ENCODE results near the gene RASSF10.

Gene RASSF10

GRCh38 chr11:13053255-13053917 is 44.3 kb downstream of the RASSF10 start:
- no peak for DNase-seq (ENCODE audit: low read depth in 2 of 3, low spot score in 2 of 3)

GRCh38 chr11:13054278-13054677 is 45.2 kb downstream of the RASSF10 start:
- DNase-seq (ENCODE audit: low read depth in 2 of 3, low spot score in 2 of 3), result no peak

- no peak for DNase-seq (ENCODE audit: low read depth in 2 of 3, low spot score in 2 of 3)
Observed at GRCh38 chr11:13055200-13055599, 46.1 kb downstream of the RASSF10 start.

GRCh38 chr11:13061294-13061990 is 52.3 kb downstream of the RASSF10 start:
- DNase-seq (ENCODE audit: low read depth in 2 of 3, low spot score in 2 of 3), result no peak

Data from activated CD8-positive, alpha-beta memory T cell treated with anti-CD3 and anti-CD28 coated beads for 48 hours (primary cell).